22Rv1 (cell line): ENCODE results near the gene NOSTRIN.

Experiments used
- CTCF ChIP-seq: fragments of 450-650 bp; IDR thresholded peaks from 2 replicates; pipeline ENCODE4 v1.5.1; 2017; ENCODE audit warnings: mild to moderate bottlenecking
- ZFX ChIP-seq: fragments of 450-650 bp; IDR thresholded peaks from 2 replicates; pipeline ENCODE4 v1.6.1; 2017; ENCODE audit warnings: antibody characterized with exemption, borderline replicate concordance

- TF ChIP-seq CTCF (no peak), ZFX (no peak)
Measured at GRCh38 chr2:168753765-168754329, 48.6 kb upstream of the NOSTRIN start.
